ENCODE data around the gene RAPGEF4.

The RAPGEF4 gene

GRCh38 chr2:173050684-173051083 is 315.0 kb downstream of the RAPGEF4 start:
- H3K4me3 ChIP-seq (ENCODE audit: low read depth, low read length) = no peak overlapping the region

GRCh38 chr2:173051463-173052215 is 316.0 kb downstream of the RAPGEF4 start:
- no peak for TF ChIP-seq CTCF (IDR thresholded peaks at IDR 0.05; ENCODE audit: borderline replicate concordance, insufficient read depth, low read depth, low read length)
- no peak overlapping the region for H3K4me3 ChIP-seq (ENCODE audit: low read depth, low read length)

More at GRCh38 chr2:173050684-173051083, 315.0 kb downstream of the RAPGEF4 start:
- TF ChIP-seq CTCF (IDR thresholded peaks at IDR 0.05; ENCODE audit: borderline replicate concordance, insufficient read depth, low read depth, low read length) = no peak

GRCh38 chr2:173053043-173053699 is 317.5 kb downstream of the RAPGEF4 start:
- H3K4me3 ChIP-seq (ENCODE audit: low read depth, low read length) = no peak overlapping the region
- no peak for TF ChIP-seq CTCF (IDR thresholded peaks at IDR 0.05; ENCODE audit: borderline replicate concordance, insufficient read depth, low read depth, low read length)

- no peak overlapping the region for H3K4me3 ChIP-seq (ENCODE audit: low read depth, low read length)
- TF ChIP-seq CTCF (IDR thresholded peaks at IDR 0.05; ENCODE audit: borderline replicate concordance, insufficient read depth, low read depth, low read length) = no peak
Measured at GRCh38 chr2:173054466-173054865, 318.8 kb downstream of the RAPGEF4 start.

GRCh38 chr2:173056705-173057364 is 321.2 kb downstream of the RAPGEF4 start:
- H3K4me3 ChIP-seq (ENCODE audit: low read depth, low read length) = no peak overlapping the region
- TF ChIP-seq CTCF (IDR thresholded peaks at IDR 0.05; ENCODE audit: borderline replicate concordance, insufficient read depth, low read depth, low read length) = no peak

GRCh38 chr2:173058097-173058496 is 322.5 kb downstream of the RAPGEF4 start:
- no peak for TF ChIP-seq CTCF (IDR thresholded peaks at IDR 0.05; ENCODE audit: borderline replicate concordance, insufficient read depth, low read depth, low read length)
- no peak overlapping the region for H3K4me3 ChIP-seq (ENCODE audit: low read depth, low read length)

All from GM12875 (cell line).